D341Med (cell line): ENCODE results near the gene NQO2.
A peak's percentile ranks its signal among the peaks of the same experiment; 100 is the strongest.
"Not testable (repeated sequence)": the region's sequence is repeated elsewhere in the genome, so short reads cannot be mapped to it uniquely, and the experiment has no call there.

Source experiments
- DNase-seq: peaks from one replicate; pipeline ENCODE4 v3.0.0; 2012; ENCODE audit warnings: low spot score

The NQO2 gene

DNA sequence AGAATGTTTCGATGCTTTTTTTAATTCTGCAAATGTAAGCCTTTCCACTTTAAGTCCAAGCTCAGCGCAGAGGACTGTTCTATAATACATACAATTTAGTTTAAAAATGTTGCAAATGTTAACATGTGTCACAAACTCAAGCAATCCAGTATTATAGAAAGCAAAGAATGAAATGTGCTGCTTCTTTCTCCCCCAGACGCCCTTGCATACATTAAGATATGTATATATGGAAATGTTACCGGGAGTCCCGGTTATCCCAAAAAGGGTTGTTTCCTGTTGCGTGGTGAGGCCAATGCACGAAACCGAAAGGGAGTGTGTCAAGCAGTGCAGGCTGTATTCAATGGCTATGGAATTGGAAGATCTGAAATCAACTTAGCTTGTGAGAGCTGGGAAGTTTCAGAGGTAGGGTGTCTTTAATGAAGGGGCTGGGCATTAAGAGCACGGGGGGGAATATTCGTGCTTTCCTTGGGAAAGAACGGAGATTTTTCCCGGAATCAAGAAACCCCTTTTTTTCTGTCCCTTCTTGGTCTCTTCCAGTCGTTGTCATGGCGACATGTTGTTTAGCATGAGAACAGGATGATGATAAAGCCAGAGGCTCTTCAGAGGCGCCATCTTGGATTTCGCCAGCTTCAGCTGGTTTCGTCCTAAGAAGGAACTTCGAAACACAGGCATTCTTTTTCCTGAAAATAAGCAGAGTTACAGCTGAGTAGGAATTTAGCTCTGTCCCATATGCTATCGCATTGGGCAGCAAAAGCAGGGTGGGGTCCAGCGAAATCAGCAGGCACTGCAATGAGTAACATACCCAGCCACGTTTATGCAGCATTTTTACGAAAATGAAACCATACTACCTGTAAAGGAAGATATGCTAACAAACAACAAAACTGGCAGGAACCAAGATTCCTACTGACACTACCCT lies 10.1 kb upstream of the NQO2 start:
- peak; percentile 84 for DNase-seq

GRCh38 chr6:2990248-2990931 lies 9.3 kb upstream of the NQO2 start:
- no peak for DNase-seq

DNA sequence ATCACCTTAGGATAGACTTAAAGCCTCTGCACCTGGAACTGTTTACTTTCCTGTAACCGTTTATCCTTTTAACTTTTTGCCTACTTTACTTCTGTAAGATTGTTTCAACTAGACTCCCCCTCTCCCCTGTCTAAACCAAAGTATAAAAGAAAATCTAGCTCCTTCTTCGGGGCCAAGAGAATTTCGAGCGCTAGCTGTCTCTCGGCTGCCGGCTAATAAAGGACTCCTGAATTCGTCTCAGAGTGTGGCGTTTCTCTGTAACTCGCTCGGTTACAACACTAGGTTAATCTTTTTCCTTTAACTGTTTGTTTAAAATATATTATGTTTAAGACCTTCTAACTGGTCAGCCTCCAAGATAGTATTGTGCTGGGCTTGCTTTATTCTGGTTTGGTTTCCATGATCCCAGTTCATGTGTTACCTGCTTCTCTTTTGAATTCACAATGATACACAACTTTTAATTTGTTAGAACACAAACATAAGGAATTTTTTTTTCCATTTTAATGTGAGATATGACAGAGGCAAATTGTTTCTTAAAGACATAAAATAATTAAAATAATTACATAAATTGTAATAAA lies 8.7 kb upstream of the NQO2 start:
- no peak for DNase-seq

DNA sequence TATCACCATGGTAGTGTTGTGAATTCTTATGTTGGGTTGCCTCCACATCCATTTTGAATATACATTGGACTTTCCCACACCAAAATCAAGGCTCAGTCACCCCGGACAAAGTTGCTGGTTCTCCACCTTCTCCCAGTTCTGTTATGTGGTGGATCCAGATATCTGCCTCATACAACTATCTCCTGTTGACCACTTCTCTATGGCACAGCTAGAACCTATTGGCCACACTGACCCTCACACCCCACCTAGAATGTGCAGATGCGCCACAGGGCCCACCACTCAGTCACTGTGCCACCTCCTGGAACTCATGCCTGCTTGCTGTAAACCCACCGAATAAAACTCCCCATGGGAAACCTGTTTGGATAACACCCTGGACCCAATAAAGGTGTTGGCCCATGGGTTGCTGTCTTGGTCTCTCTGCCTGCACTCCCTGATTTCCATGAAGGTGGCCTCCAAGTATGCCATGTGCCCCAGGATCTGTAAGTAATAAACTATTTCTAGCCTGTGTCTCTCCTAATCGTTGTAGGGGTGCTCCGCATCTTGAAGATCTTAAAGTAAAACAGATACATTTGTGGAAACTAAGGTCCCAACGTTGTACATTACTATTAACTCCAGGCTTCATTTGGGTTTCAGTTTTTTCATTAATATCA lies 7.2 kb upstream of the NQO2 start:
- DNase-seq: no peak

DNA sequence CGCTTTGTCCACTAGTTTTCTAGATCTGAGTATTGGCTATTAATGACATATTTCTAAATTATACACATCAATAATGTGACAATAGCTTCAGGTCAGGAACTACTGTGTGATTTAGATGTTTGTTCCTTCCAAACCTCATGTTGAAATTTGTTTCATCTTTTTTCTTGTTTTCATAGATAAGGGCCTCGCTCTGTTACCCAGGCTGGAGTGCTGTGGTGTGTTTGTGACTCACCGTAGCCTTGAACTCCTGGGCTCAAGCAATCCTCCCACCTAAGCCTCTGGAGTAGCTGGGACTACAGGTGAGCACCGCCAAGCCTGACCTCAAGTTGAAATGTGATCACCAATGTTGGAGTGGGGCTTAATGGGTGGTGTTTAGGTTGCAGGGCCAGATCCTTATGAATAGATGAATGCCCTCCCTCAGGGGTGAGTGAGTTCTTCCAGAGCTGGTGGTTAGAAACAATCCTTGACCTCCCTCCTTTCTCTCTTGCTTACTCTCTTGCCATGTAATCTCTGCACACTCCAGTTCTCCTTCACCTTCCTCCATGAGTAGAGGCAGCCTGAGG lies 5.9 kb upstream of the NQO2 start:
- no peak for DNase-seq

DNA sequence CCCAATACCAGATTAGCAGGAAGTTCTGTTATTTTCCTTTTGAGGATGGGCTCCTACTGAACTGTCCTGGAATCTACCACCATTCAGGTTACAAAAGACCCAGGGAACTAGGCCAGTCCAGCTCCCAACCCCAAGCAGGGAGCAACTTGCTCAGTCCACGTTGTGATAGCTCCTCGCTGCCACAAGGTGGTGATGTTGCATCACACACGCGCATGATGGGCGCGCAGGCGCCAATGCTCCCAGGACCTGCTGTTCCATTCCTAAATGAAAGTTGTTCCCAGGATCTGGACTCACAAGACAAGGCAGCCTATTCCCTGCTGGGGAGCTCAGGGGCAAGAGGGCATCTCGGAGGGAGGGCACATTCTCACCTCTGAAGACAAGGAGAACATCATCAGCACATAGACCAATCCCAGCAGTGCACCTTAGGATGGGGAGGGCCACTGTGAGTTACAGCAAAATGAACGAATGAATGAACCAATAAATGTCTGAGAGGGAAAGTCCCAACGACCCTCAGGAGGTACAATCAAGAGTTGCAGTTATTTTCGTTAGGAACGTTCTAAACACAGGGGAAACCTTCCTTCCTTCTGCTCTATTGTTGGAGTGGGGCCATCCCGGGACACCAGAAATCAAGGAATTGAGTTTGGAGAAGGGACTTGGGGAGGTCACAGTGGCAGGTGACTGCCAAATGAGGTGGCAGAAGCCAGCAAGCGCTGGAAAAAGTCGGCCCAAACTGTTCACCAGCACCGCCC lies 1.3 kb upstream of the NQO2 start:
- DNase-seq: not testable (repeated sequence)

- no peak for DNase-seq
Observed at GRCh38 chr6:2998998-2999617, 586 bp upstream of the NQO2 start.

DNA sequence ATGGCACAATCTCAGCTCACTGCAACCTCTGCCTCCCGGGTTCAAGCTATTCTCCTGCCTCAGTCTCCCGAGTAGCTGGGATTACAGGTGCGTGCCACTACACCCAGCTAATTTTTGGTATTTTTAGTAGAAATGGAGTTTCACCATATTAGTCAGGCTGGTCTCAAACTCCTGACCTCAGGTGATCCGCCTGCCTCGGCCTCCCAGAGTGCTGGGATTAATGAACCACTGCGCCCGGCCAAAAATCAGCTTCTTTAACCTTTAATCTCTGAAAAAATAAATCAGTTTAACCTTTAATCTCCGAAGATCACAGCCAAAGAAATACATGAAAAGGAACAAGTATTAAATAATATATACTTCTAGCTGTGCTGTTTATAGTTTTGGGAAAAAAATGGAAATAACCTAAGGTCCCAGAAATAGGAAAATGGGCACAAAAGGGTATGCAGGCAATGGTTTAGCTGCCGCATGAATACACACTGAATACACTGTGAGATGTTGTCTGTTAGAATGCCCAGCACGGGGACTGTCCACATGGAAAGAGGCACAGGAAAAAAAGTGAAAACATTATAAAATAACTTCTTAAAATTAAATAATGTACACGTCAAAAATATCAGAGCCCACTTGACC lies 1.6 kb downstream of the NQO2 start:
- DNase-seq: no peak

DNA sequence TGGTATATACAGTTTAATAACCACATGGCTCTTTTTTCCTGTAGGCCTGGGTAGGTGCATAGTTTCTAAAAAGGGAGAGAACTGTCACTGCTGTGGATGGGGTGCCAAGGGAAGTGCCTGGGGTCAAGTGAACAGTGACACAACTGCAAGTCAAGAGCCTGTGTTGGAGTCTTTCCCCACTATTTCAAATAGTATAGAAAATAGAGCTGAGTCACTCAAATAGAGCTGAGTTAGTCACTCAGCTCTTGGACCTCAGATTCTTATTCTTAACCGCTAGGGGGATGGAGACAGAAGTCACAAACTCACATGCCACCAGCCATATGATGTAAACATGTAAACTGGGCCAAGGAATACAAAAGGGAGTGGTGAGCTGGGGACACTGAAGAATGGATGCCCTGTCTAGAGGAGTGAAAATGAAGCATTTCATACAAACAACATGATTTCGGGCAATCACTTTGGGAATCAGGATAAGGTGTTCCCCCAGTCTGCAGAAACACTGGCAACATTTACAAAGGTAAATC lies 2.1 kb downstream of the NQO2 start:
- peak; percentile 67 for DNase-seq

- not testable (repeated sequence) for DNase-seq
Observed at GRCh38 chr6:3003226-3003625, 3.5 kb downstream of the NQO2 start.

GRCh38 chr6:3005077-3005476 lies 5.4 kb downstream of the NQO2 start:
- no peak for DNase-seq

- DNase-seq: no peak
Observed at GRCh38 chr6:3005874-3006273, 6.2 kb downstream of the NQO2 start.

DNA sequence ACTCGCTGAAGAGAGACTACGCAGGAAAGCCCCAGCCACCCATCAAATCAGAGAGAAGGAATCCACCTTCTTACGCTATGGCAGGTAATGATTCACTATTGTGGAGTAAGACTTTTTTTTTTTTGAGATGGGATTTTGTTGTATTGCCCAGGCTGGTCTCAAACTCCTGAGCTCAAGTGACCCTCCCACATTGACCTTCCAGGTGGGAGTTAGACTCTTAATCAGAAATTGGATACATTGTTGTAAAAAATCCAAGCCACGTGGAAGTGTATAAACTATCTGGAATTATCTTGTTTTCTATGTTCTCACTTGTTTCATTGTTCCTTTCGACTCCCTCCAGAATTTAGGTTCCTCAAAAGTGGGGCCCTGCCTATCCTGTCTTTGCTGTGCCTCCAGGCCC lies 6.8 kb downstream of the NQO2 start:
- DNase-seq: no peak

- no peak for DNase-seq
Observed at GRCh38 chr6:3007571-3007970, 7.9 kb downstream of the NQO2 start.

GRCh38 chr6:3008712-3009265 lies 9.1 kb downstream of the NQO2 start:
- DNase-seq: not testable (repeated sequence)

DNA sequence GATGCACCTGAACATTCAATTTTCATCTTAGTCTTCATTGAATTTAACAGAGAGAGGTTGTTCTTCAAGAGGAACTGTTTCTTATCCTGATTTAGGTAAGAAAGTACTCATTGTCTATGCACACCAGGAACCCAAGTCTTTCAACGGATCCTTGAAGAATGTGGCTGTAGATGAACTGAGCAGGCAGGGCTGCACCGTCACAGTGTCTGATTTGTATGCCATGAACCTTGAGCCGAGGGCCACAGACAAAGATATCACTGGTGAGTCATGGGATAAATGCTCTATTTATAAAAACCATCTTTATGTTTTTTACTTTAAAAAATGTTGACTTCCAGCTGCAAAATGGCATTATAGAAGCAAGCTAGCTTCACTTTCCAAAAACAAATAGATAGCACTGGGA lies 10.2 kb downstream of the NQO2 start:
- DNase-seq: no peak

DNA sequence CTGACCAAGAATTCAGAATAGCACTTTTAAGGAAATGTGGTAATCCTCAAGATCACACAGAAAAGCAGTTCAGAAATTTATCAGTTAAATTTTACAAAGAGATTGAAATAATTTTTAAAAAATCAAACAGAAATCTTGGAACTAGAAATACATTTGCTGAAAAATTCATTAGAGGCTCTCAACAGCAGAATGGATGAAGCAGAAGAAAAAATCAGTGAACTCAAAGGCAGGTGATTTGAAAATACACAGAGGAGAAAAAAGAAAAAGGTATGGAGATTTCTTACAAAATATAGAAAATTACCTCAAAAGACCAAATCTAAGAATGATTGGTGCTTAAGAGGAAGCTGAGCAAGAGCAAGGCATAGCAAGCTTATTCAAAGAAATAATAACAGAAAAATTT lies 11.5 kb downstream of the NQO2 start:
- no peak for DNase-seq

DNA sequence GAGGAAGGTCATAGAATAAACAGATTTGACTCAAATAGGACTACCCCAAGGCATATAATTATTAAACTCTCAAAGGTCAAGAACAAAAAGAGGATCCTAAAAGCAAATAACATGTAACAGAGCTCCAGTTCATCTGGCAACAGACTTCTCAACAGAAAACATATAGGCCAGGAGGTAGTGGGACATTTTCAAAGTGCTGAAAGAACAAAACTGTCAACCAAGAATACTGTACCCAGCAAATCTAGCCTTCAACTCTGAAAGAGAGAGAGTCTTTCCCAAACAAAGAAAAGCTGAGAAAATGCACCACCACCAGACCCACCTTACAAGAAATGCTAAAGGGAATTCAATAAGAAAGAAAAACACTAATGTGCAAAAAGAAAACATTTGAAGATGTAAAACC lies 11.9 kb downstream of the NQO2 start:
- DNase-seq: no peak

DNA sequence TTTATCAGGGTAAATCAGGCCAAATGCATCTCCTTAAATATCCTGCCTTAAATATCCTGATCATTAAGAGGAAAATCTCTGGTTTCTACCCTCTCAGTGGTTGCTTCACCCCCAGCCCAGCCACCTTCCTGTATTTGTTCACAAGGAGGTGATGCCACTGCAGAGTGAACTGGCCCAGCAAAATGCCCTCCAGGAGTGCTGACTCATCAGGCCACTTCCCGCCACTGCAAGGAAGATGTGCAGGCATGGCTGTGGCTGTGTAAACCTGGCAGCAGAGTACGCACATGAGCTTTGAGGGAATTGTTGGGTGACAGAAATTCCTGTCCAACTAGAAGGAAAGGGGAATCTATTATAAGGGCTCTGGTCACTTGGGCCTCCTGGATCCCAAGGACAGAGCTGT lies 13.8 kb downstream of the NQO2 start:
- DNase-seq: no peak
